K562 (cell line): ENCODE data around the gene SLC29A2. TPM values are rescaled to one million over a fixed set of nuclear protein-coding genes. Genes with fewer than 3 reads are reported as not detected.
A peak's percentile ranks its signal among the peaks of the same experiment; 100 is the strongest.

Experiments used
- ATAC-seq: fragments of 200-7000 bp; cut with Tn5 transposase; 3 replicates; pipeline ENCODE4 v1.9.1; 2020; ENCODE audit warnings: moderate library complexity
- BruUV-seq: library from RNA; stranded (reverse); fragments of 400-500 nt; replicated peaks from 2 replicates; lab custom pipeline; 2021; lab: Mats Ljungman, UMichigan
- CTCF ChIA-PET: fragments of 300-600 bp; formaldehyde crosslinking; extraction: SDS; loops from one replicate; lab custom pipeline; 2021; ENCODE audit warnings: low intra/inter-chr PET ratio; lab: Yijun Ruan, JAX
- POLR2A ChIA-PET: fragments of 300-600, 350-650 bp; sonication (Branson Sonifier 250); formaldehyde crosslinking; extraction: SDS; loops from one replicate; lab custom pipeline; 2021; ENCODE audit warnings: antibody characterized with exemption, inconsistent platforms; lab: Yijun Ruan, JAX
- DNase-seq, 4 experiments: peaks; one replicate each; pipeline versions ENCODE4 v3.0.0 to v3.0.0-alpha.2; 2011 to 2018; ENCODE audit warnings: low spot score in 3 of 4, mixed read lengths in 3 of 4; ENCODE audit errors: extremely low read depth in 1 of 4
- FAIRE-seq: peaks from 2 replicates; lab custom pipeline; 2011; peaks lifted over from hg19 to GRCh38; lab: Jason Lieb, UNC
- H2AFZ ChIP-seq: 2 replicates; pipeline ENCODE4 v1.6.0; 2011; ENCODE audit warnings: low read depth, low read length, control low read depth, inconsistent platforms
- H3K27ac ChIP-seq: fragments of 200-600 bp; 3 replicates; pipeline ENCODE4 v1.8.0; 2011; ENCODE audit warnings: low read depth, mild to moderate bottlenecking, control low read depth, inconsistent platforms, low read length, moderate library complexity, mixed read lengths; ENCODE audit errors: extremely low read depth
- H3K27me3 ChIP-seq, 2 experiments: fragments of 300-600 bp in 1 of 2; 2 replicates in 1 of 2; 3 replicates in 1 of 2; pipeline versions ENCODE4 v1.6.0 to v1.8.0; 2011; ENCODE audit warnings: inconsistent platforms in 2 of 2, low read length in 2 of 2, mild to moderate bottlenecking in 1 of 2, mixed read lengths in 1 of 2, moderate library complexity in 1 of 2; ENCODE audit not compliant: control insufficient read depth in 2 of 2, insufficient read depth in 2 of 2
- H3K36me3 ChIP-seq: fragments of 300-600 bp; 3 replicates; pipeline ENCODE4 v1.8.0; 2011; ENCODE audit warnings: mild to moderate bottlenecking, low read length, inconsistent platforms; ENCODE audit not compliant: control insufficient read depth, insufficient read depth
- H3K4me1 ChIP-seq, 2 experiments: fragments of 200-600 bp in 1 of 2; replicated peaks in 1 of 2; 2 replicates in 1 of 2; 3 replicates in 1 of 2; pipeline versions ENCODE4 v1.5.1 to v1.8.0; 2011; ENCODE audit warnings: inconsistent platforms in 2 of 2, low read length in 2 of 2, mild to moderate bottlenecking in 1 of 2, mixed read lengths in 1 of 2, moderate library complexity in 1 of 2; ENCODE audit not compliant: control insufficient read depth in 2 of 2, insufficient read depth in 2 of 2
- H3K4me2 ChIP-seq: 2 replicates; pipeline ENCODE4 v1.6.1; 2011; ENCODE audit warnings: low read length, control low read depth, inconsistent platforms, mixed read lengths; ENCODE audit not compliant: insufficient read depth
- H3K4me3 ChIP-seq: fragments of 200-600 bp; sonication (generic), shearing (Covaris generic); 2 replicates; pipeline ENCODE4 v1.5.1; 2016; ENCODE audit warnings: control low read depth, inconsistent platforms
- H3K79me2 ChIP-seq: fragments of 200-600 bp; 3 replicates; pipeline ENCODE4 v1.8.0; 2011; ENCODE audit warnings: low read length, inconsistent platforms; ENCODE audit not compliant: control insufficient read depth, insufficient read depth
- H3K9ac ChIP-seq, 2 experiments: 2 replicates each; pipeline versions ENCODE4 v1.6.0 to v1.6.1; 2011; ENCODE audit warnings: low read depth in 2 of 2, low read length in 2 of 2, control low read depth in 1 of 2, inconsistent platforms in 1 of 2, mild to moderate bottlenecking in 1 of 2, mixed read lengths in 1 of 2; ENCODE audit not compliant: insufficient read depth in 1 of 2
- H3K9me1 ChIP-seq: one replicate; pipeline ENCODE4 v1.6.0; 2011; ENCODE audit warnings: inconsistent platforms, mild to moderate bottlenecking, low read length, moderate library complexity; ENCODE audit not compliant: control insufficient read depth, insufficient read depth
- H3K9me3 ChIP-seq: replicated peaks from 2 replicates; pipeline ENCODE4 v1.5.1; 2011; ENCODE audit warnings: low read depth, low read length, inconsistent platforms; ENCODE audit not compliant: control insufficient read depth, insufficient read depth
- H4K20me1 ChIP-seq: replicated peaks from 2 replicates; pipeline ENCODE4 v1.6.1; 2011; ENCODE audit warnings: low read length, inconsistent platforms, mixed read lengths; ENCODE audit not compliant: control insufficient read depth, insufficient read depth
- BRF1 ChIP-seq: IDR thresholded peaks from 3 replicates; pipeline ENCODE4 v1.6.1; 2011; ENCODE audit warnings: borderline replicate concordance, mild to moderate bottlenecking; ENCODE audit not compliant: insufficient read length; ENCODE audit errors: extremely low read depth
- CTBP1 ChIP-seq: fragments of 450-650 bp; IDR thresholded peaks from 2 replicates; pipeline ENCODE4 v1.6.1; 2016; ENCODE audit warnings: borderline replicate concordance
- FOSL1 ChIP-seq: fragments of 200-800 bp; sonication (Bioruptor generic); conservative IDR thresholded peaks from 2 replicates; pipeline ENCODE4 v1.6.1; 2016; ENCODE audit warnings: missing genetic modification characterization, missing compliant biosample characterization
- KHSRP ChIP-seq: fragments of 450-650 bp; IDR thresholded peaks from 2 replicates; pipeline ENCODE4 v1.6.1; 2017
- MTA3 ChIP-seq: fragments of 450-650 bp; formaldehyde crosslinking; IDR thresholded peaks from 2 replicates; pipeline ENCODE4 v1.6.1; 2017; ENCODE audit warnings: mild to moderate bottlenecking, borderline replicate concordance
- NRF1 ChIP-seq, 2 experiments: fragments of 450-650 bp; IDR thresholded peaks in 1 of 2; conservative IDR thresholded peaks in 1 of 2; 2 replicates each; pipeline ENCODE4 v1.6.1; 2014; ENCODE audit warnings: mild to moderate bottlenecking in 2 of 2
- POLR2A ChIP-seq: fragments of 450-650 bp; conservative IDR thresholded peaks from 2 replicates; pipeline ENCODE4 v1.6.1; 2016
- RBFOX2 ChIP-seq: fragments of 200-400 bp; formaldehyde crosslinking; IDR thresholded peaks from 2 replicates; pipeline ENCODE4 v1.6.1; 2017; ENCODE audit warnings: low read depth, mild to moderate bottlenecking, low read length, moderate library complexity
- SIN3A ChIP-seq, 2 experiments: fragments of 150-350 bp in 1 of 2; IDR thresholded peaks; 2 replicates each; pipeline ENCODE4 v1.6.1; 2011 to 2016; ENCODE audit warnings: borderline replicate concordance in 2 of 2, low read depth in 2 of 2, low read length in 2 of 2, mild to moderate bottlenecking in 2 of 2, moderate library complexity in 2 of 2; ENCODE audit not compliant: control insufficient read depth in 1 of 2
- SMC3 ChIP-seq: conservative IDR thresholded peaks from 2 replicates; pipeline ENCODE4 v1.6.1; 2011; ENCODE audit warnings: low read depth, low read length, improper control_type of control experiment; ENCODE audit not compliant: insufficient read depth
- TARDBP ChIP-seq: fragments of 450-650 bp; IDR thresholded peaks from 2 replicates; pipeline ENCODE4 v1.6.1; 2016
- THRB ChIP-seq: fragments of 450-650 bp; formaldehyde crosslinking; conservative IDR thresholded peaks from 2 replicates; pipeline ENCODE4 v1.4.0; 2022; ENCODE audit warnings: mild to moderate bottlenecking, missing genetic modification characterization
- ZNF311 ChIP-seq: fragments of 250-450 bp; sonication (Bioruptor Pico); IDR thresholded peaks from 2 replicates; pipeline ENCODE4 v1.4.0; 2020; ENCODE audit warnings: mild to moderate bottlenecking, moderate library complexity
- WGBS: fragments of 100-300 bp; shearing (Covaris generic); methylation state at CpG from one replicate; pipeline ENCODE4 v1.1.6; 2016; ENCODE audit warnings: low coverage, mixed read lengths; ENCODE audit not compliant: insufficient coverage; ENCODE audit errors: missing lambda C conversion rate; 5-methylcytosine and 5-hydroxymethylcytosine counted together
- in situ Hi-C: fragments of 300-500 bp; cut with MboI; formaldehyde crosslinking; loops from 4 replicates; pipeline ENCODE4 v1.15.0; 2018; ENCODE audit warnings: inconsistent platforms, mixed read lengths
- intact Hi-C: fragments of 100-400 bp; cut with micrococcal nuclease; formaldehyde crosslinking; loops from 2 replicates; pipeline ENCODE4 v1.14.2; 2022
- polyA plus RNA-seq, 8 experiments: library from polyadenylated mRNA; depleted of rRNA in 4 of 8; stranded (reverse) in 5 of 8; unstranded in 3 of 8; fragments of >200 nt; fragmentation: Nextera tagmentation in 2 of 8; fragmentation: Illumina TruSeq in 1 of 8; extraction: Ambion mirVana in 2 of 8; extraction: Trizol in 1 of 8; gene quantifications; 2 replicates each; pipeline versions ENCODE4 v1.2.1 to v1.2.3, GENCODE V29; 2011 to 2014; ENCODE audit warnings: inconsistent platforms in 1 of 8, missing spikeins in 1 of 8
- total RNA-seq, 7 experiments: library from RNA; depleted of rRNA in 6 of 7; stranded (reverse); fragments of >200 nt in 6 of 7; fragmentation: Illumina TruSeq in 2 of 7; extraction: Trizol in 2 of 7; gene quantifications; 2 replicates each; pipeline versions ENCODE4 v1.2.1 to v1.2.3, GENCODE V29; 2011 to 2021; ENCODE audit warnings: low replicate concordance in 1 of 7
- TF ChIP-seq, protein P1 (sequence below): fragments of 250-450 bp; sonication (Bioruptor Pico); IDR thresholded peaks from 2 replicates; pipeline ENCODE4 v1.4.0; 2020
- TF ChIP-seq, protein P2 (sequence below): sonication (generic); formaldehyde crosslinking; IDR thresholded peaks from 2 replicates; pipeline ENCODE4 v1.8.0; 2022; ENCODE audit warnings: missing genetic modification reagents, mild to moderate bottlenecking, moderate library complexity, borderline replicate concordance
- TF ChIP-seq, protein P3 (sequence below): sonication (generic); formaldehyde crosslinking; IDR thresholded peaks from 2 replicates; pipeline ENCODE4 v1.9.0; 2022; ENCODE audit warnings: mild to moderate bottlenecking, missing genetic modification reagents

Gene SLC29A2
- total and polyA plus RNA-seq, 9 of the 15 experiments (the other 6 are each of a cell fraction or from before 2014, with no cell fraction given), result 2.4 to 48.6 (median 14.2) TPM

DNA sequence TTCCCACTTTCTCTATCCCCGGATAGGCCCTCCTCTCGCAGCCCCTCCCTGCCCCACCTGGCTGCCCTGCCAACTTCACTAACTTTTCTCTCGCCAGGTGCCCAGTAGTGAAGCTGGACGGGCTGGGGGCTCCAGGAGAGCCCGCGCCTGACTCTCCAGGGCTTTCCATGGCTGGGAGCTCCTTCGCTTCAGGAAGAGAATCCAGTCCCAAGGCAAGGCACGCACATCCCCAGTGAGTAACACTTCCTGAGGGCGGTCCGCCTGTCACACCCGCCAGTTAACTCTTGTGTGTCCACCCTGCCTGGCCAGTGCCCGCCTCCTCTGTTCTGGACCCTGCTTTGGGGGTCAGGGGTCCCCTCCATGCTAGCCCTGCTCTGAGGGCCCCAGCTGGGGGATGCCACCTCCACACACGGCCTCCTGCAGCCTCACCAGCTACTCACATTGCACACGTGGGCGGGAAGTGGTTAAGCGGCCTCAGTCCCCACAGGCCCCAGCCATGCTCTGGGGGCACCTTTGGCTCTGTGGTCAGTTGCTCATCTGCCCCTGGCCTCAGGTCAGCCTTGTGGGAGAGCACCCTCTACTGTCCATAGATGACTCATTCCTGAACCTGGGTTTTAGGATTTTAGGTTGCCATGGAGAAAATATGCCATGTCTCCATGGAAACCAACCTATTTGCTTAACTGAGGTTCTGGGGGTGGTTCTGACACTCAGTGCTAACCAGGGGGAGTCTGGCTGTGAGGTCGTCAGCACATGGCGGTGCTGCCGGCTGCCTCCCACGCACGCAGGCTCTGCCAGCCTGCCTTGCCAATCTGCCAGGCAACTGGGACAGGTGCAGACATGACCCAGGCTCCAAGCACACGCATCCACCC, 35.1 kb downstream of the SLC29A2 start, which contains the start of gene RIN1:
Gene RIN1, minus strand, starts transcription at position 201 of the 869 bp plus-strand sequence. Its CDS starts 32 bp downstream, at position 169.
- H3K9ac ChIP-seq, result peak within 1 kb of the TSS in 1 of 2 experiments; percentile 80; a peak in 2 of 4 replicates
- CTCF ChIA-PET, result interaction anchor here (0.6 to 1.7 kb wide), 3 partner anchors 25 to 447 kb away, joined by 4 to 8 read pairs (median 8); no protein-coding TSS in a partner anchor
- WGBS, result 40% methylated on average over 17 of the region's 22 CpGs
- ATAC-seq (peak; percentile 89), FAIRE-seq (peak; percentile 93), DNase-seq (peak; percentile 81 to 85 (median 84))
- 0 out of 2 replicates have a peak within 1 kb of the TSS, but pooled peaks have one; percentile 8 for H2AFZ ChIP-seq
- in situ Hi-C loops, result no loop called here
- peaks cover 7 to 55% of the 10 kb centered on the region in 2 experiments; a peak in 4 of 5 replicates for H3K4me1 ChIP-seq
- no peak within 1 kb of the TSS for H3K4me3 ChIP-seq
- no peaks in the 10 kb centered on the region for H3K27me3 ChIP-seq
- POLR2A ChIA-PET, result interaction anchor here (0.6 to 1.0 kb wide), 5 partner anchors 8 to 729 kb away, joined by 3 to 6 read pairs (median 3); partner anchors contain the start of genes BRMS1 and YIF1A
- peaks cover 43% of the 10 kb centered on the region; the same call in 2 of the 3 replicates for H3K36me3 ChIP-seq
- no peaks in the 10 kb centered on the region for H3K9me3 ChIP-seq
- intact Hi-C loops, result loop anchor here (1.0 kb wide), 1 partner anchor 24 kb away; no protein-coding TSS in a partner anchor
- no TSS peak for BruUV-seq
- no peaks in the 10 kb centered on the region for H3K9me1 ChIP-seq
- peaks cover 3% of the 10 kb centered on the region; the same call in 1 of the 2 replicates for H4K20me1 ChIP-seq
- no peak within 1 kb of the TSS for H3K27ac ChIP-seq
- H3K79me2 ChIP-seq, result no peaks in the 10 kb centered on the region
- no peak within 1 kb of the TSS; the same call in 1 of the 2 replicates for H3K4me2 ChIP-seq
- TF ChIP-seq, protein P1, sequence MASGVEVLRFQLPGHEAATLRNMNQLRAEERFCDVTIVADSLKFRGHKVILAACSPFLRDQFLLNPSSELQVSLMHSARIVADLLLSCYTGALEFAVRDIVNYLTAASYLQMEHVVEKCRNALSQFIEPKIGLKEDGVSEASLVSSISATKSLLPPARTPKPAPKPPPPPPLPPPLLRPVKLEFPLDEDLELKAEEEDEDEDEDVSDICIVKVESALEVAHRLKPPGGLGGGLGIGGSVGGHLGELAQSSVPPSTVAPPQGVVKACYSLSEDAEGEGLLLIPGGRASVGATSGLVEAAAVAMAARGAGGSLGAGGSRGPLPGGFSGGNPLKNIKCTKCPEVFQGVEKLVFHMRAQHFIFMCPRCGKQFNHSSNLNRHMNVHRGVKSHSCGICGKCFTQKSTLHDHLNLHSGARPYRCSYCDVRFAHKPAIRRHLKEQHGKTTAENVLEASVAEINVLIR (CRISPR knock-in tag), result no peak
- TF ChIP-seq KHSRP (no peak), POLR2A (peak; percentile 45; the same call in 1 of the 2 replicates), BRF1 (no peak), SMC3 (peak; percentile 43; the same call in 1 of the 2 replicates), TARDBP (no peak), CTBP1 (peak; percentile 60; the same call in 1 of the 2 replicates), FOSL1 (tag) (peak; percentile 96), MTA3 (peak; percentile 41; the same call in 1 of the 2 replicates), ZNF311 (no peak), THRB (CRISPR knock-in tag) (0 out of 2 replicates have a peak, but pooled peaks have one; percentile 35), RBFOX2 (0 out of 2 replicates have a peak, but pooled peaks have one; percentile 3), NRF1 (conservative IDR thresholded peaks at IDR 0.05 in 1 of 2, IDR thresholded peaks at IDR 0.05 in 1 of 2) (peak in 1 of 2 experiments; percentile 16; a peak in 1 of 4 replicates), SIN3A (IDR thresholded peaks at IDR 0.05; ENCODE audit: borderline replicate concordance in 2 of 2, control insufficient read depth in 1 of 2, low read depth in 2 of 2, low read length in 2 of 2) (peak in 1 of 2 experiments; percentile 59; a peak in 1 of 4 replicates)
- TF ChIP-seq, protein P2, sequence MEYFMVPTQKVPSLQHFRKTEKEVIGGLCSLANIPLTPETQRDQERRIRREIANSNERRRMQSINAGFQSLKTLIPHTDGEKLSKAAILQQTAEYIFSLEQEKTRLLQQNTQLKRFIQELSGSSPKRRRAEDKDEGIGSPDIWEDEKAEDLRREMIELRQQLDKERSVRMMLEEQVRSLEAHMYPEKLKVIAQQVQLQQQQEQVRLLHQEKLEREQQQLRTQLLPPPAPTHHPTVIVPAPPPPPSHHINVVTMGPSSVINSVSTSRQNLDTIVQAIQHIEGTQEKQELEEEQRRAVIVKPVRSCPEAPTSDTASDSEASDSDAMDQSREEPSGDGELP (CRISPR knock-in tag), result peak; percentile 84; the same call in 1 of the 2 replicates
- TF ChIP-seq, protein P3, sequence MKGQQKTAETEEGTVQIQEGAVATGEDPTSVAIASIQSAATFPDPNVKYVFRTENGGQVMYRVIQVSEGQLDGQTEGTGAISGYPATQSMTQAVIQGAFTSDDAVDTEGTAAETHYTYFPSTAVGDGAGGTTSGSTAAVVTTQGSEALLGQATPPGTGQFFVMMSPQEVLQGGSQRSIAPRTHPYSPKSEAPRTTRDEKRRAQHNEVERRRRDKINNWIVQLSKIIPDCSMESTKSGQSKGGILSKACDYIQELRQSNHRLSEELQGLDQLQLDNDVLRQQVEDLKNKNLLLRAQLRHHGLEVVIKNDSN (CRISPR knock-in tag), result peak; percentile 87
